GM21447 (cell line): ENCODE data around the gene PHF19.
A peak's percentile ranks its signal among the peaks of the same experiment; 100 is the strongest.

Experiments
- ATAC-seq: cut with Tn5 transposase; IDR thresholded peaks from one replicate; pipeline ENCODE4 v1.9.1; 2021; ENCODE audit not compliant: unreplicated experiment

The PHF19 gene

DNA sequence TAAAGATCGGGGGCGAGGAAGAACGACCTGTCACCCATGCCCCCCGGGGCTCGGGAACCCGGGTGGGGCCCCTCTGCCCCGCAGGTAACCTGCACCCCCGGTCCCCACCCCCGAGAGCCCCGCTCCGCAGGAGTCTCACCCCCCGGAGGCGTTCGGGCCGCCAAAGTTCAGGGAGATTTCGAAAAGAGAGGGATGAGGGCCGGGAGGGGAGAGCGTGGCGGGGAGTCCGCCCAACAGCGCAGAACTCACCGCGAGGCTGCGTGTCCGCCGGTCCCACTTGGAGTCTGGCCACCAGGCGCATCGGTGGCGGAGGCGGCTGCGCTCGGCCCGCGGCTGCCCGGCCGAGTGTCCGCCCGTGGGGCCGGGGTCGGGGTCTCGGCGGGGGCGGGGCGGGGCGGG is at the start of gene PHF19:
Gene PHF19, minus strand, starts transcription at position 347 of the 399 bp plus-strand sequence. CDS start 2,447 bp downstream, outside the sequence.
- peak; percentile 8 for ATAC-seq

DNA sequence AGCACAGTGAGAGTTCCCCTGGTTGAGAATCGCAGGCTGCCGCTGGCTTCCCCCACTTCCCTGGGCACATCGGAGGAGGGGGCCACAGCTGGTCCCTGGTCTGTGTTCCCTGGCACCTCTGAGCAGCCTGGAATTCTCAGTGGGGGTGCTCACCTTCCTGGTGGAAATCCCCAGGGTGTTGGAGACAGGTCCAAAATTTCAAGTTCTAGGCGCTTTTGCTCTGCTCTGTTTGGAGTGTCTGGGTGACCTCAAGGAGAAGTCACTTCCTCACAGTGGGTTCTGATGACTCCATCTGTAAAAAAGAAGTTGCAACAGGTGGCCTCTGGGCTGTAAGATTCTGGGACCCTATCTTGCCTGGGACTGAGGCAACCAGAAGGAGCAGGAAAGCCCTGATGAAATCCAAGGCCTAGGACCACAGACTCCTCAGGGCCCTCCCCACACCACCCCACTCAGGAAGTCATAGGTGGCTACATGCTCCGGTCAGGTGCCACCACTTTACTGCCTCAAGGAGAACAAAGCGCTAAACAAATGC is 49.5 kb upstream of the PHF19 start, which contains the start of gene TRAF1:
Gene TRAF1, minus strand, starts transcription at position 400 of the 532 bp plus-strand sequence. CDS start 721 bp downstream, outside the sequence.
- peak; percentile 19 for ATAC-seq

DNA sequence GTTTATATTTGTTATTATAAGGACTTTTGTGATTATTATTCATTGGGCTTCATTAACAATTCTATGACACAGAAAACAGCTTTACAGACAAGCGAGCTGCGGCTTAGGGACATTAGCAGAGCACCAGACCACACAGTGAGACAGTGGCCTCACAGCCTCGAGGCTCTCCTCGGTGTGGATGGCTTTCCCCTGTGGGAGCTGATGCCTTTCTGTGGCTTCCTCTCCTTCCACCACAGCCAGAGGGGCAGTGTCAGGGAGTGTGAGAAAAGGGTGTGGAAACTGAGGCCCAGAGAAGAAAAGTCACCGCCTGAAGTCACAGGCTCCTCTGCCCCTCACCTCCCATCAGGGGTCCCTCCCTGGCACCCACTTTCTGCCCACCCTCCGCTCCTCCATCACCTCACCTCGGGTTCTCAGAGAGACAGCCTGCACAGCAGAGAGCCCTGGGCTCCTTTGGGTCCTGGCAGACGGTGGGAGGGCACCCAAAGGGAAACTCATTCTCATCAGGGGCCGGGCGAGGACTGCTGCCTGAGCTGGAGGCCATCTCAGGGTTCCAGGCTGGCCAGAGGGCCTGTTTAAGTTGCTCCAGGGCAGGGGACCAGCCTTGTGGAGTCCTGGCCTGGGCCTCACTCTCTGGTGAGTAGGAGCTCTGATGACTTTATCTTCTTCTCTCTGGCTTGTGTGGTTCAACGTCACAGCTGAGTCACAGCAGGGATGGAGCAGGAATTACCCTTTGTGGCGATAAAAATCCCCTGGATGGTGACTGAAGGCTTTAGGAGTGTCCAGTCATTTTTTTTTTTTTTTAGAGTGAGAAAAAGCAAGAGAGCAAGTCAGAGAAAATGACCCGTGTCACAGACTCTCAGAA is 48.8 kb upstream of the PHF19 start:
- ATAC-seq = peak; percentile 35

DNA sequence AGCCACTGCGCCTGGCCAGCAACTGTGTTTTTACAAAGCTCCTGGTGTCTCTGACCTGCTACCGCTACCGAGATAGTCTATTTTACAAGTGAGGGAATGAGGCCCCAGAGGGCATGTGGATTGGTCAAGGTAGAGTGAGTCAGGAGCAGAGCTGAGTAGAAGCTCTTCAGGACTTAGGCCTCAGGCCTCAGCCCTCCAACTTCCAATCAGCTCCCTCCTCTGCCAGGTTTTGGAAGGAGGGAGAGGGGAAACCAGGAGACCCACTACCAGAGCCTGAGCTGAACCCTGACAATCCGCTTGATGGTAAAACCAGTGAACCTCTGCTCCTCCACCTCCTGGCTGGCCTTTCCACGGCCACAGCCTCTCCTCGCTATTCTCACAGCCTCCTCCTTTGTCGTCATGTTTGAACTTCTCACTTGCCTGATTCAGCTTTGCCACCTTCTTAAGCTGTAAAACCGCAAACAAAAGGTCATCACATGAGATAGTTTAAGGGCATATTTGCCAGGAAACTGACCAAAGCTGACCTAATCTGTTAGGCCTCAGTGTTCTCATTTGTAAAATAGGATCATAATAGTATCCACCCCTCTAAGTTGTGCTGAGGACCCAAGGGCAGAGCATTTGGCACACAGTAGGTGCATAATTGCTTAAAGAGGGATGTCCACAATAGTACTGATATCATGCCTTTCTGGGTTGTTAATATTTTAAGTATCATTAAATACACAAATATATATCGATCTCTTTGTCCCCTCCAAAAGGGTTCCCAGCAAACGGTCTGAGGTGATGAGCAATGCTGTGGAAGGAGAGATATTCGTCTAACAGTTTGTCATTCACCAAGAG is 47.9 kb upstream of the PHF19 start:
- ATAC-seq = no peak

DNA sequence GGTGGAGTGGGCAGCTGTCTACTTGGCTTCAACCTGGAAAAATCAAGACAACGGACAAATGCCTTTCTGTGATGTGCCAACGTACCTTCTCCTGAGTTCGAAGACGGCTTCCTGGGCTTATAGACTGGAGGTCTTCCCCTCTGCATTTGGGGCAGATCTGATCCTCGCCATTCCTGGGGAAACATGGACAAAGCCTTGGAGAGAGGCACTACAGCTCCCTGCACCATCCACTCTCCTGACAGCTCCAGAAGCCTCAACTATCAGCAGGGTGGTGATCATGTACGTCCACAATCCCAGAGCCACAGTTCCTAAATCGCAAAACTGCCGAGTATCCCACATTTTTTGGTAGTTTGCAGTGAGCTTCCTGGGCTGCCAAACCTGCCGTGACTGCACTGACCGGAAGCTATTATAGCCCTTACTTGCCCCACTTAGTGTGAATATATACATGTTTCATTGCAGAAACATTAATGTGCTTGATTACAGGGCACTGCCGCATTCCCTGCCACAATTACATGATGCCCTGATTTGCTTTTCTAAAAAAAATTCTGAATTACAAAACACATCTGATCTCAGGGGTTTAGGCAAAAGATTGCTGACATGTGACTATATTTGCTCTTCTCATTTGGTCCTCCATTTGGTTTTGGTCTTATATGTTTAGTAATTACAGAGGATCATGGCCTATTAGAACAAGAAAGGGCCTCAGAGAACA is 46.8 kb upstream of the PHF19 start:
- no peak for ATAC-seq

DNA sequence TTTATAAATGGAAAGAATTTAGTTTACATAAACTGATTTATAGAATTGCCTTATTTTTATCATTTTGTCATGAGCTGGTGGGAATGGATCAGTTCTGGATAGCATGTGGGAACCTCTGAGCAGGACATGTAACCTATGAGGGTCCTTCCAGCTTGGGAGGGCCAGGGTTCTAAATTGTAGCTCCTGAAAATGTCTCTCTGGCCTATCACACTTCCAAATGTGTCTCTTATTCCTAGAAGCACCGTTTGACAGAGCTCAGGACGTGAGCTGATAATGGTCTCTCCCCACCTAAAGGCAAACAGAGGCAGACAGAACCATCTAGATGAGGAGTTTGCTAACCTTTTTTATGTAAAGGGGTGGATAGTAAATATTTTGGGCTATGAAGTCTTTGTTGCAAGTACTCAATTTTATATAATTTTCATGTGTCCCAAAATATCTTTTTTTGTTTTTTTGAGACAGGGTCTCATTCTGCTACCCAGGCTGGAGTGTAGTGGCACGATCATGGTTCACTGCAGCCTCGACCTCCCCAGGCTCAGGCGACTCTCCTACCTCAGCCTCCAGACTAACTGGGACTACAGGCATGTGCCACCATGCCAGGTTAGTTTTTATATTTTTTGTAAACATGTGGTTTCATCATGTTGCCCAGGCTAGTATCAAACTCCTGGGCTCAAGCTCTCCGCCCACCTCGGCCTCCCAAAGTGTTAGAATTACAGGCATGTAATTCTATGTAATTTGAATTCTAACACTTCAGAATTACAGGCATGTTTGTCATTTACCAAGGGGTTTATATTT is 45.6 kb upstream of the PHF19 start:
- no peak for ATAC-seq

DNA sequence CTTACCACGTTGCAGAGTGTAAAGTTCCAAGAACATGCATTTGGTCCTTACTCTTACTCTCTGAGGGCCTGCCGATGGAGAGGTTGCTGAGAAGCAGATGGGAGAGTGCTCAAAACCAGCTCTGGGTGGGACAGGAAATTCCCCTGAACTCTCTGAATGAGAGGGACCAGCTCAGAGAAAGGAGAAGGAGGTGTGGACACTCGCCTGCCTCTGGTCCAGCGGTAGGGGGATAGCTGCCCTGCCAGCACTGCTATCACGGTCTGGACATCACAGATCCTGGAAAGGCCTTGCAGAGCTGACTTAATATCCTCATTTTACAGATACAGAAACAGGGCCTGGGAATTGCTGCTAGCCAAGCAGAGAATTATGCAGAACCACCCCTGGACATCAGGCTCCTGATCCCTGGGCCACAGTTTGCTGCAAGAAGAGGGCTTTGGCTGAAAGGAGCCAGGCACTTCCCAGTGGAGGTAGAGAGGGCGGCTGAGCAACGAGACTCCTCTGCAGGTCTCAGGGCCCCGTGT is 44.7 kb upstream of the PHF19 start:
- ATAC-seq = no peak

DNA sequence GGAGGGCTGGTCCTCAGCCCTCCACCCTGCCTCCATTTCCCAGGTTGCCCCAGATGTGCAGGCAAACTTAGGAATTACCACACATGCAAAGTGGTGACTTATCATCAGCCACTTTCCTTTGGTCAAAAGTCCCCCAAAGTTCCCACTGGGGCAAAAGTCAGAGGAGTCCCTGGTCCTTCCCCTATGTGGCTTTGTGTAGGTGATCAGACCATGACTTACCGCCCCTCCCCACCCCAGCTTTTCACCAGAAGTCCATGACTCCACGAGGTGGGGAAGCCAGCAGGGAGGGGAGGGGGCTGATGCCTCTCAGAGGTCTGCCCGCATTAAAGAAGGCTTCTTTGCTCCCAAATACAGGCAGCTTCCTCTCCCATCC is 43.8 kb upstream of the PHF19 start:
- no peak for ATAC-seq

DNA sequence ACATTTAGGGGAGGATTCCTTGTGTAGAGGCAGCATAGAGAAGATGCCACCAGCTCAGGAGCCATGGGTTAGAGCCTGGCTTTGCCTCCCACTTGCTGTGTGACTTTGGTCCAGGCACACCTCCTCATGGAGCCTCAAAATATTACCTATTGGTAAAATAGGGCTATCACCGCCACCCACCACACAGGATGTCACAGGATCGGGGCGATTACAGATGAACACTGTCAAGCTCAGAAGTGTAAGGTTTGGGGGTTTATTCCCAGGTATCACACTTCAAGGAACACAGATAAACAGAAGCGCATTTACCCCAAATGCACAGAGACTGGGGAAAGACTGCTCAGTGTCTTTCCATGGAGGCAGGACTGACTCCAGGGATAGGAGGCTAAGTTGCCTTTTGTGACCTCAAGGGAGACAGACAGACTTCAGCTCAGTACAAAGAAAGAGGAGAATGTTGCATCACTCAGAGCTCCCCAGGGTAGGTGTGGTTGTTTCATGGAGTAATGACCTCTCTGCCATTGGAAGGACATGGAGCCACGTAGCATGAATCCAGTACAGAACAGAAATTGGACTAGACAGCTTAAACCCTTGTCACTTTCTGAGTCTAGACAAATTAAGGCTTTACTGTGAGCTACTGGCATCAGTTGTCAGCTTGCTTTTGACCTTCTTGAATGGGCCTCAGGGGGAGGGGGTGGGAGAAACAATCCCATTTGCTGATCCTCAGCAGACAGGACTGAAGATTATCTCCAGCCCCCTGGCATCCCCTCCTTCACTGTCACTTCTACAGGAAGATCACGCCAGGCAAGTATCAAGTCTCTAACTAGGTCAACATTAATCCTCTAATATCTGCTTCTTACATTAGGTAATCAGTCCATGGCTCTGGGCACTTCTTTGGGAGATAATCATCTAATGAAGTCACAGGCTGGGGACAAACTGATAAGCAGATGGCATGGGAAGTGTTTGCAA is 43.1 kb upstream of the PHF19 start:
- no peak for ATAC-seq

DNA sequence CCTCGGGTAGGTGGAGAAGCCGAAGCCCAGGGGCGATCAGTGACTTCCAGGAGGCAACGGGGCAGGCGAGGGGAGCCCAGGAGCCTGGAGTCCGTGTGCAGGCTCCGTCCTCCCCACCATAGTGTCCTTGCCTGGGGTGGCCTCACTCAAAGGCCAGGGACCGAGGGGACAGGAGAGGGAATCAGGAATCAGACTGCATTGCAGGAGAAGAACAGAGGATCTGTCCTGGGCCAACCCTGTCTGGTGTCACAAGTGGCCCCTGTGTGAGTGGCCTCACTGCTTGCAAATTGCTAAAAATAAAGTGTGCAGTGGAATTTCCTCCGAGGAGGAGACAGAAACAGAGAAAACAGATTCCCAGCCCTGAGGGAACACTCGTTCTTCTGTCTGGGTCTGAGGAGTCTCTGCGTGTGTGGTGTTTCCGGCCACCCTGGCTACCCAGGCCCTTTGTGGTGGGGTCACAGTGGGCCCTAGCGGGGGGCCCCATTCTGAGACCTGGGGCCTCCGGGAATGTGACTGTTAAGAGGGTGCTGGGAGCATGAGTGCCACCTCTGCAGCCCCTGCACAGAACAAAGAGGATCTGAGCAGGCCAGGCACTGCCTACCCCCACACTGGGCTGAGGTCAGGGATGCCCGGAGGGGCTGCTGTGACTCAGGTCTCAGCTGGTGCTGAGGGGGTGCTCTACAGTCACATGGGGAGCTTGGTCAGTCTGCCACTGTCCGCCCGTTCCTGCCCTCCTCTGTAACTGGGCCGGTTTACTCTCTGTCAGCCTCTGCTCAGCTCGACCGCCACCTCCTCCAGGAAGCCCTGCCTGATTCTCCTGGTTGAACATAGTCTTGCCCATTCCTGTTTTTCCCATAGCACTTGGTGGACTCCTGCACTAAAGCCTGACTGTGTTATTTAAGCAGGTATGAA is 42.2 kb upstream of the PHF19 start:
- ATAC-seq = no peak

DNA sequence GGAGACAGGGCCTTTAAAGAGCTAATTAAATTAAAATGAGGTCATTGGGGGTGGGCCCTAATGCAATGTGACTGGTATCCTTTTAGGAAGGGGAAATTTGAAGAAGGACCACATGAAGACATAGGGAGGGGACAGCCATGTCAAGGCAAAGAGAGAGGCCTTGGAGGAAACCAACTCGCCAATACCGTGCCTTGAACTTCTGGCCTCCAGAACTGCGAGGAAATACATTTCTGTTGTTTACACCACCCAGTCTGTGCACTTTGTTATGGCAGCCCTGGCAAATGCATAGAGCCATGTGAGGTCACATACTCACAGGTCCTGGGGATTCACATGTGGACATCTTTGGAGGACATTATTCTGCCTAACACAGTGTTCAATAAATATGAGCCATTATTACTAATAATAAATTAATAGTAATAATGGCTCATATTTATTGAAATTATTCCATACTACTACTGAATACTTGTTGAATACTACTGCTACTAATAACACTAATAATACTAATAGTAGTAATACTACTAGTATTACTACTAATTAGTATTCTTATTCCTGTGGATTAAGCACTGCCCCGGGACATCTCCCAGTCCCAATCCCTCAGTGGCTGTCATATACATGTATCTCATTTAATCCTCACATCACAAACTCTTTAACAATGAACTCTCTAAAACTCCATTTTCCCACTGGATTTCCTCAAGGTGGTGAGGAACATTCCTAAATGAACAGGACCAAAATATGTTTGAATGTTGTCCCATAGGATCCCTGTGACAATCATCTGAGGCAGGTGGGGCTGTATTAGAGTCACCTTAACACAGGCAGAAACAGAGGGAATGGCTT is 41.2 kb upstream of the PHF19 start:
- ATAC-seq = no peak

DNA sequence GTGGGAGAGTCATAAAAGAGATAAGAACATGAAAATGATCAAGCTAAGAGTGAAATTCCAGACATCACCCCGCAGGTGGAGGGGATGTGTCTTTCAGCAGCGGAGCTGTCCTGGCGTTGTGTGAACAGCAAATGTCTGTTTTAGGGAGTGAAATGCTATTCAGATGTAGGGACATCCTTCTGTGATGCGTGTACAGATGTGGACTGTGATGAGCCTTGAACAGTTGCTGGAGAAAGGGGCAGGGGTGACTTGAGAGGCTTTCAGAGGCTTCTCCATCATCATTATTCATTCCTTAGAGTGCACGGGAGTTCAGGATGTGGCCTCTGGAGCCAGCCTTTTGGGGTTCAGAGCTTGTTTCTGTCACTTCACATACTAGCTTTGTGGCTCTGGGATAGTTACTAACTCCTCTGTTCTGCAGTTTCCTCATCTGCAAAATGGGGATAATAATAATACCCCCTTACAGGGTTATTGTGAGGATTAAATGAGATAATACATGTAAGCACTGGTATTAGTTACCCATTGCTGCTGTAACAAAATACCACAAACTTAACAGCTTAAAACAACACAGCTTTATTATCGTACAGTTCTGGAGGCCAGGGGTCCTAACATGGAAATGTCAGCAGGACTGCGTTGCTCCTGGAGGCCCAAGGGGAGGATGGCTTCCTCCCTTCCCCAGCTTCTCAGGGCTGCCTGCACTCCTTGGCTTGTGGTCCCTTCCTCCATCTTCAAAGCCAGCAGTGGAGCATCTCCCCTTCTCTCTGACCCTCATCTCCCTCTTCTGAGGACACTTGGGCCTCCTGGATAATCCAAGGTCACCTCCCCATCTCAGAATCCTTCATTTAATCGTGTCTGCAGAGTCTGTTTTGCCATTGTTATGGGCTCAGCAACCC is 40.2 kb upstream of the PHF19 start:
- no peak for ATAC-seq

DNA sequence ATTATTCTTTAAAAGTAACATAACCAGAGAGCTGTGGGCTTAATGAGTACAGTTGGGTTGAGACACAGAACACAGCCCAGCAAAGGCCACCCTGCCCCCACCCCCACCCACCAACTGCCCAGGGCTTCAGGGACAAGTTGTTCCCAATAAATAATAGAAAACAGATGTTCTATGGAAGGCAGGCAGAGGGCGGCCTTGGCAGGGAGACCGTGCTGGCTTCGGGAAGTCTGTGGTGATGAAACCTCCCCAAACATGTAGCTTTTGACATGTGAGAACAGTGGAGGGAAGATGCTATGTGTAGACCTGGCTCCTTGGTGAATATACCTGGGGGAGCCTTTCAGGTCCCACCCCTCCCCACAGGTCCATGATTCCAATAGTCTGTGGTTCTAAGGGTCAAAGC is 39.6 kb upstream of the PHF19 start:
- ATAC-seq = no peak

DNA sequence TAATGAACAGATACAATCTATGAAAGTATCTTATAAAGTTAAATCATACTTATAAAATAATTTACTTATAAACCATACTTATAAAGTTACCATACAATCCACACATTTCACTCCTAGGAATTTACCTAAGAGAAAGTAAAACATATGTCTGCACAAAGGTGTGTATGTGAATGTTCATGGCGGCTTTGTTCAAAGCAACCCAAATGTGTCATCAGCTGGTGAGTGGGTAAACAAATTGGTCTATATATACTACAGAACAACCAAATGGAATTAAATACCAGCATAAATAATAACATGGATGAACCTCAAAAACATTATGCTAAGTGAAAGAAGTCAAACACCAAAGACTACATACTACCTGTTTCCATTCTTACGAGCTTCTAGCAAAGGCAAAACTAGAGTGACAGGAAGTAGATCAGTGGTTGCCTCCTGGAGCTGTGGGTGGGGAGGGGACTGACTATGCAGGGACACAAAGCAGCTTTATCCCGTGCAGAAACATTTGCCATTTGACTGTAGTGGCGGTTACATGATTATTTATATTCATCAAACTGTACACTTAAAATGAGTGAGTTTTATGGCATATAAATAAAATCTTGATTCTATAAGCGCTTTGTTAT is 39.0 kb upstream of the PHF19 start:
- ATAC-seq = no peak

DNA sequence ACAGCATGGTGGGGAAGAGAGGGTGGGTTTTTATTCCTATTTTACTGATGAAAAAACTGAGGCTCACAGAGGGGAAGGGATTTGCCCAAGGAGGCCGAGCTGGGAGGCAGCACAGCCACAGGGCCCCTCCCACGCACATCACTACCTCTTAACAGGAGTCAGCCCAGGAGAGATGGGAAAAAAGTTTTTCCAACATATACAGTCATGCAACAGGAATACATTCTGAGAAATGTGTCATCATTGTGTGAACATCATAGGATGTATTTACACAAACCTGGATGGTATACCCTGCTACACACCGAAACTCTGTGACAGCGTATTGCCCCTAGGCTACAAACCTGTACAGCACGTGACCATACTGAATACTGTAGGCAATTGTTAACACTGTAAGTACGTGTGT is 38.0 kb upstream of the PHF19 start:
- ATAC-seq = no peak

DNA sequence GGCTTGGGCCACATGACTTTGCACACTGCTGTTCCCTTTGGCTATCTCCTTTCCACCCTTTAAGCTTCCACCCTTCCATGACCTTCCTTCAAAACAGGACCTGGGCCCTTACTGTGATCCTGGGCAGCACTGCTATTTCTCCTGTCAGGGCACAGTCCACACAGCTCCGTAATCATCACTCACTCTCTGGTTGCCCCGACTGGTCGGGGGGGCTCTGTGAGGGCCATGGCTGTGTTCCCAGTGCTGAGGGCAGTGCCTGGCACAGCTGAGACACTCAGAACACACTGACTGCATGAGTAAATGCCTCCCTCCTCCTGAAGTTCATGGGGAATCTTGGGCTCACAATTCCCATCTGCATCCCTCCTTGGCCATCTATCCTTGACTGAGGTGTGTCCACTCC is 37.4 kb upstream of the PHF19 start:
- no peak for ATAC-seq
